Naive thymus-derived CD4-positive, alpha-beta T cell (primary cell): ENCODE data around the gene PPIA. TPM values are rescaled to one million over a fixed set of nuclear protein-coding genes. Genes with fewer than 3 reads are reported as not detected.
"Not testable (repeated sequence)": the region's sequence is repeated elsewhere in the genome, so short reads cannot be mapped to it uniquely, and the experiment has no call there.

Source experiments
- ATAC-seq: fragments of 150-1000 bp; cut with Tn5 transposase; 2 replicates; pipeline ENCODE4 v1.10.0; 2021; ENCODE audit warnings: mild to moderate bottlenecking, moderate library complexity
- CTCF ChIA-PET: fragments of 350-600 bp; sonication (Branson Sonifier 250); formaldehyde crosslinking; loops from one replicate; lab custom pipeline; 2021; ENCODE audit warnings: antibody characterized with exemption; lab: Charles Lee
- POLR2A ChIA-PET: fragments of 350-600 bp; sonication (Branson Sonifier 250); formaldehyde crosslinking; loops from one replicate; lab custom pipeline; 2021; ENCODE audit warnings: antibody characterized with exemption, inconsistent platforms; lab: Charles Lee
- DNase-seq, 9 donors: peaks; one replicate each; pipeline versions ENCODE4 v3.0.0 to v3.0.0-alpha.2; 2020 to 2022; ENCODE audit warnings: mixed read lengths in 1 of 9
- H3K27ac ChIP-seq: one replicate; pipeline ENCODE4 v1.7.0; 2013; ENCODE audit warnings: mild to moderate bottlenecking, low read depth, low read length, moderate library complexity
- H3K27me3 ChIP-seq, 2 donors: one replicate each; pipeline ENCODE4 v1.7.0; 2013; ENCODE audit warnings: low read length in 2 of 2, mild to moderate bottlenecking in 2 of 2, moderate library complexity in 2 of 2; ENCODE audit not compliant: control insufficient read depth in 2 of 2, insufficient read depth in 2 of 2
- H3K36me3 ChIP-seq, 3 experiments: 1 replicate in 2 of 3; 2 replicates in 1 of 3; pipeline ENCODE4 v1.7.0; 2013; ENCODE audit warnings: low read length in 3 of 3, mild to moderate bottlenecking in 3 of 3, moderate library complexity in 1 of 3; ENCODE audit not compliant: insufficient read depth in 3 of 3, control insufficient read depth in 2 of 3
- H3K4me1 ChIP-seq, 2 donors: one replicate each; pipeline ENCODE4 v1.7.0; 2013; ENCODE audit warnings: low read length in 2 of 2, mild to moderate bottlenecking in 2 of 2, moderate library complexity in 1 of 2; ENCODE audit not compliant: control insufficient read depth in 2 of 2, insufficient read depth in 2 of 2
- H3K4me3 ChIP-seq: 2 replicates; pipeline ENCODE4 v1.7.0; 2013; ENCODE audit warnings: mild to moderate bottlenecking, low read length
- H3K9me3 ChIP-seq, 3 experiments: 1 replicate in 2 of 3; 2 replicates in 1 of 3; pipeline ENCODE4 v1.7.0; 2013; ENCODE audit warnings: low read length in 3 of 3; ENCODE audit not compliant: control insufficient read depth in 2 of 3
- H3K27ac Mint-ChIP-seq, 9 donors: one replicate each; pipeline ENCODE4 v1.8.0; 2020 to 2022; ENCODE audit warnings: mixed read lengths in 9 of 9, mild to moderate bottlenecking in 8 of 9, moderate library complexity in 5 of 9, inconsistent platforms in 2 of 9
- H3K27me3 Mint-ChIP-seq, 5 donors: one replicate each; pipeline ENCODE4 v1.8.0; 2021 to 2022; ENCODE audit warnings: mixed read lengths in 5 of 5, mild to moderate bottlenecking in 1 of 5
- H3K36me3 Mint-ChIP-seq, 5 donors: one replicate each; pipeline ENCODE4 v1.8.0; 2020 to 2022; ENCODE audit warnings: mixed read lengths in 5 of 5, mild to moderate bottlenecking in 3 of 5, inconsistent platforms in 1 of 5
- H3K4me1 Mint-ChIP-seq, 7 donors: one replicate each; pipeline ENCODE4 v1.8.0; 2020 to 2022; ENCODE audit warnings: mixed read lengths in 7 of 7, mild to moderate bottlenecking in 3 of 7, inconsistent platforms in 1 of 7
- H3K4me3 Mint-ChIP-seq, 10 donors: one replicate each; pipeline ENCODE4 v1.8.0; 2020 to 2022; ENCODE audit warnings: mild to moderate bottlenecking in 10 of 10, mixed read lengths in 10 of 10, moderate library complexity in 6 of 10, inconsistent platforms in 2 of 10
- H3K9me3 Mint-ChIP-seq, 11 donors: one replicate each; pipeline ENCODE4 v1.8.0; 2020 to 2022; ENCODE audit warnings: mixed read lengths in 11 of 11, mild to moderate bottlenecking in 4 of 11, inconsistent platforms in 1 of 11, moderate library complexity in 1 of 11
- intact Hi-C, 2 donors: fragments of 100-400 bp; cut with micrococcal nuclease; formaldehyde crosslinking; loops; one replicate each; pipeline ENCODE4 v1.15.1; 2023
- polyA plus RNA-seq, 2 donors: library from polyadenylated mRNA; unstranded; fragments of 300-500 nt; fragmentation: Illumina TruSeq; gene quantifications; one replicate each; pipeline ENCODE4 v1.2.3, GENCODE V29; 2021
- total RNA-seq, 6 experiments: library from RNA in 5 of 6; stranded (reverse) in 5 of 6; gene quantifications; 1 replicate in 5 of 6; 2 replicates in 1 of 6; pipeline ENCODE4 v1.2.3 and lab custom pipeline; 2021 to 2026

The PPIA gene
- total and polyA plus RNA-seq, 7 experiments from 2014 or later = 535 to 3,303 (median 639) TPM

DNA sequence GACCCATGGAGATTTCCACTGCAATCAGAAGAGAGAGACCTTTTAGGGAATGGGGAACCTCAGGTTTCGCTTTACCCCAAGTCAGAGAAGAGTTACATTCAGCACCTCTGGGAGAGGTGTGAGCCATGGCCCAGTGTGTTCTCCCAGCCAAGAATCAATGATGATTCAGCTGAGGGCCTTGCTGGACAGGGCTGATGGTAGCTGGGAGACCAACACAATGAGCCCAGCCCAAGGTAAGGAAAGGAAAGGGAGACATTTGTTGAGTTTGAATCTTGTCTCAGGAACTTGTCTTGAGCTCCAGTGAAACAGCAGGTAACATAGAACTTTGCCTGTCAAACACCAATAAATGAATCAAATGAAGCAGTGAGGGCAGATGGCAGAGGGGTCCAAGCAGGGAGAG is 14.0 kb upstream of the PPIA start:
- Histone ChIP-seq H3K36me3 (no peaks in the 10 kb centered on the region), H3K27ac (no peak overlapping the region), H3K27me3 (no peaks in the 10 kb centered on the region), H3K4me1 (no peaks in the 10 kb centered on the region), H3K9me3 (peaks cover 0 to 6% (median 0%) of the 10 kb centered on the region in 3 experiments), H3K4me3 (no peak overlapping the region)
- ChIA-PET CTCF (no interaction called here), POLR2A (no interaction called here)
- intact Hi-C loops = no loop called here
- Mint-ChIP-seq H3K27me3 (peaks cover 0 to 4% (median 0%) of the 10 kb centered on the region in 5 donors), H3K4me3 (no peak overlapping the region), H3K27ac (no peak overlapping the region), H3K36me3 (peaks cover 5 to 9% (median 8%) of the 10 kb centered on the region in 5 donors), H3K4me1 (peaks cover 0 to 8% (median 0%) of the 10 kb centered on the region in 7 donors), H3K9me3 (peaks cover 0 to 18% (median 9%) of the 10 kb centered on the region in 11 donors)
- no peak for DNase-seq
- no peak for ATAC-seq

- ATAC-seq (no peak), DNase-seq (no peak)
- intact Hi-C loops = no loop called here
- Histone ChIP-seq H3K36me3 (no peaks in the 10 kb centered on the region), H3K9me3 (peaks cover 0 to 6% (median 0%) of the 10 kb centered on the region in 3 experiments), H3K27ac (no peak overlapping the region), H3K27me3 (no peaks in the 10 kb centered on the region), H3K4me3 (no peak overlapping the region), H3K4me1 (no peaks in the 10 kb centered on the region)
- Mint-ChIP-seq H3K9me3 (peaks cover 0 to 18% (median 9%) of the 10 kb centered on the region in 11 donors), H3K4me1 (peaks cover 0 to 8% (median 0%) of the 10 kb centered on the region in 7 donors), H3K4me3 (no peak overlapping the region), H3K27me3 (peaks cover 0 to 4% (median 0%) of the 10 kb centered on the region in 5 donors), H3K36me3 (peaks cover 5 to 9% (median 8%) of the 10 kb centered on the region in 5 donors), H3K27ac (peak overlapping the region in 1 of 9 donors; percentile 66)
- POLR2A ChIA-PET = no interaction called here
- CTCF ChIA-PET = no interaction called here
Measured at GRCh38 chr7:44783407-44783806, 13.1 kb upstream of the PPIA start.

DNA sequence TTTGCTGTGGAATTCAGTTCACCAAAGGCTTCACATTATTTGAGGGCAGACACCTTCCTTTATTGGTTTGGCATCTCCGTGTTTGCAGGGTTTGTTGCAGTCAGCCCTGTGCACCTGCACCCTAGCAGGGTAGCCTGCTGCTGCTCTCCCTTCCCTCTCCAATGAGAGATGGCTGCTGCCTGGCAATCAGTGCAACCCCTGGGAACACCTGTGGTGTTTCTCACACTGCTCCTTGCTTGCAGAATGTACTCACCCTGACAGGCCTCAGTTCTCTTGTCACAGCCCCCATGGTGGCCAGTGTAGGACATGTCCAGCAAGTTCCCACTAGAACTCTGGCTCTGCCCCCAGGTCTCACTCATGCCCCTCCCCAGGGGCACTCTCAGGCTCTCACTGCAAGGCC is 12.1 kb upstream of the PPIA start:
- Mint-ChIP-seq H3K4me1 (peaks cover 0 to 8% (median 0%) of the 10 kb centered on the region in 7 donors), H3K9me3 (peaks cover 0 to 18% (median 9%) of the 10 kb centered on the region in 11 donors), H3K27ac (no peak overlapping the region), H3K4me3 (no peak overlapping the region), H3K27me3 (peaks cover 0 to 4% (median 0%) of the 10 kb centered on the region in 5 donors), H3K36me3 (peaks cover 5 to 9% (median 8%) of the 10 kb centered on the region in 5 donors)
- no peak overlapping the region for H3K4me3 ChIP-seq
- ChIA-PET POLR2A (no interaction called here), CTCF (no interaction called here)
- ATAC-seq (no peak), DNase-seq (no peak)
- no peaks in the 10 kb centered on the region for H3K36me3 ChIP-seq
- H3K4me1 ChIP-seq = no peaks in the 10 kb centered on the region
- H3K27ac ChIP-seq = no peak overlapping the region
- H3K9me3 ChIP-seq = peaks cover 0 to 6% (median 0%) of the 10 kb centered on the region in 3 experiments
- H3K27me3 ChIP-seq = no peaks in the 10 kb centered on the region
- intact Hi-C loops = no loop called here

DNA sequence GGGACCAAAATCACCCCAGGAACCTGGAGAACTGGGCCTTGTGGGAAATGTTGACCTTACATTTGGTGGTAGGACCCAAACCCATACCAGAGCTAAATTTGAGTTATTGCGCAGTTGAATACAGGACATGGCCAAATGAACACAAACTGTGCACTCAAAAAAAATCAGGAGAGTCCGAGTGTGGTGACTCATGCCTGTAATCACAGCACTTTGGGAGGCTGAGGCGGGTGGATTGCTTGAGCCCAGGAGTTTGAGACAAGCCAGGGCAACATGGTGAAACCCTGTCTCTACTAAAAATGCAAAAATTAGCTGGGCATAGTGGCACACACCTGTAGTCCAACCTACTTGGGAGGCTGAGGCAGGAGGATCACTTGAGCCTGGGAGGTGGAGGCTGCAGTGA is 11.3 kb upstream of the PPIA start:
- H3K27me3 Mint-ChIP-seq, DNase-seq, H3K4me1 Mint-ChIP-seq, H3K4me1 ChIP-seq, H3K4me3 ChIP-seq, H3K27ac ChIP-seq, H3K4me3 Mint-ChIP-seq, H3K27ac Mint-ChIP-seq, ATAC-seq, CTCF ChIA-PET, intact Hi-C loops, H3K36me3 Mint-ChIP-seq, H3K27me3 ChIP-seq, POLR2A ChIA-PET, H3K36me3 ChIP-seq, H3K9me3 ChIP-seq: not testable (repeated sequence)
- H3K9me3 Mint-ChIP-seq = peaks cover 0 to 18% (median 9%) of the 10 kb centered on the region in 11 donors

GRCh38 chr7:44787041-44787440 is 9.4 kb upstream of the PPIA start:
- no peaks in the 10 kb centered on the region for H3K27me3 ChIP-seq
- POLR2A ChIA-PET = interaction anchor here (0.6 to 1.3 kb wide), 2 partner anchors 16 to 241 kb away, joined by 3 to 4 read pairs; no protein-coding TSS in a partner anchor
- no peak overlapping the region for H3K27ac Mint-ChIP-seq

GRCh38 chr7:44787762-44788161 is 8.7 kb upstream of the PPIA start:
- DNase-seq (no peak), ATAC-seq (no peak)
- peaks cover 5 to 8% (median 6%) of the 10 kb centered on the region in 5 donors for H3K36me3 Mint-ChIP-seq
- Histone ChIP-seq H3K27ac (no peak overlapping the region), H3K4me1 (no peaks in the 10 kb centered on the region), H3K27me3 (no peaks in the 10 kb centered on the region), H3K4me3 (no peak overlapping the region), H3K9me3 (peaks cover 0 to 6% (median 0%) of the 10 kb centered on the region in 3 experiments), H3K36me3 (no peaks in the 10 kb centered on the region)
- peaks cover 0 to 12% (median 5%) of the 10 kb centered on the region in 11 donors for H3K9me3 Mint-ChIP-seq
- no peak overlapping the region for H3K4me3 Mint-ChIP-seq
- peaks cover 0 to 4% (median 0%) of the 10 kb centered on the region in 5 donors for H3K27me3 Mint-ChIP-seq
- CTCF ChIA-PET = no interaction called here
- intact Hi-C loops = no loop called here
- H3K27ac Mint-ChIP-seq = no peak overlapping the region
- peaks cover 0 to 8% (median 0%) of the 10 kb centered on the region in 7 donors for H3K4me1 Mint-ChIP-seq
- POLR2A ChIA-PET = interaction anchor here (1.3 kb wide), 1 partner anchor 17 kb away, joined by 4 read pairs; no protein-coding TSS in a partner anchor

More at GRCh38 chr7:44787041-44787440, 9.4 kb upstream of the PPIA start:
- DNase-seq = no peak
- CTCF ChIA-PET = no interaction called here
- no peaks in the 10 kb centered on the region for H3K4me1 ChIP-seq
- intact Hi-C loops = no loop called here
- Mint-ChIP-seq H3K4me3 (no peak overlapping the region), H3K9me3 (peaks cover 0 to 18% (median 9%) of the 10 kb centered on the region in 11 donors), H3K4me1 (peaks cover 0 to 8% (median 0%) of the 10 kb centered on the region in 7 donors), H3K36me3 (peaks cover 5 to 9% (median 8%) of the 10 kb centered on the region in 5 donors), H3K27me3 (peaks cover 0 to 4% (median 0%) of the 10 kb centered on the region in 5 donors)
- peaks cover 0 to 6% (median 0%) of the 10 kb centered on the region in 3 experiments for H3K9me3 ChIP-seq
- ATAC-seq = peak; percentile 24
- no peaks in the 10 kb centered on the region for H3K36me3 ChIP-seq
- H3K4me3 ChIP-seq = no peak overlapping the region
- no peak overlapping the region for H3K27ac ChIP-seq

DNA sequence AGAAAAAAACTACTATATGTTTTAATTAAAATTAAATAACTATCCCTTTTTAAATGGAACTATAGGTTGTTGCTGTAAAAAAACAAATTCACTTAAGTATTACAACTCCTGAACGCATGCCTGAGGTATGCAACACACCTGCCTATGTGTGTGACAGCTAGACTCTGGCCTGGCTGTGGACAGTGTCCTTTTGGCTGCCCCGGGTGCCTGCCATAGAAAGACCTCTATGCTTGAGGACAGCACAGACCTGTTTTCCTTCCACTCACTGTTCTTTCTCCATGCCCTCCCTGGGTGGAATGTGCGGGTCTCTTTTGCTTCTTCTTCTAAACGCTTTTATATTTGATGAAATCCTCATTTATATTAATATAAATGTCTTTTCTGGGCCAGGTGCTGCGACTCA is 6.5 kb upstream of the PPIA start:
- Mint-ChIP-seq H3K9me3 (no peaks in the 10 kb centered on the region), H3K4me1 (peaks cover 0 to 12% (median 0%) of the 10 kb centered on the region in 7 donors), H3K27me3 (no peaks in the 10 kb centered on the region), H3K36me3 (no peaks in the 10 kb centered on the region), H3K4me3 (no peak overlapping the region), H3K27ac (no peak overlapping the region)
- no peaks in the 10 kb centered on the region for H3K9me3 ChIP-seq
- no peaks in the 10 kb centered on the region for H3K4me1 ChIP-seq
- POLR2A ChIA-PET = no interaction called here
- CTCF ChIA-PET = no interaction called here
- DNase-seq (no peak), ATAC-seq (no peak)
- no peaks in the 10 kb centered on the region for H3K36me3 ChIP-seq
- no peak overlapping the region for H3K27ac ChIP-seq
- H3K4me3 ChIP-seq = no peak overlapping the region
- H3K27me3 ChIP-seq = no peaks in the 10 kb centered on the region
- intact Hi-C loops = no loop called here
